WTC11 (cell line): ENCODE data around the gene IL18R1. TPM values are rescaled to one million over a fixed set of nuclear protein-coding genes. Genes with fewer than 3 reads are reported as not detected.

ENCODE experiments used
- ATAC-seq: fragments of 200-7000 bp; cut with Tn5 transposase; 2 replicates; pipeline ENCODE4 v1.10.0; 2021; ENCODE audit warnings: mild to moderate bottlenecking, moderate library complexity
- CTCF ChIA-PET: fragments of 300-600 bp; sonication (Branson Sonifier 250); formaldehyde crosslinking; loops from one replicate; lab custom pipeline; 2021; ENCODE audit warnings: antibody characterized with exemption; lab: Charles Lee
- POLR2A ChIA-PET: fragments of 350-600 bp; sonication (Branson Sonifier 250); formaldehyde crosslinking; loops from one replicate; lab custom pipeline; 2021; ENCODE audit warnings: antibody characterized with exemption; lab: Charles Lee
- DNase-seq: peaks from one replicate; pipeline ENCODE4 v3.0.0; 2021; ENCODE audit warnings: low spot score
- H3K27ac Mint-ChIP-seq: 2 replicates; pipeline ENCODE4 v1.8.0; 2021; ENCODE audit warnings: mixed read lengths
- H3K27me3 Mint-ChIP-seq: 2 replicates; pipeline ENCODE4 v1.8.0; 2021; ENCODE audit warnings: low read depth, mild to moderate bottlenecking, moderate library complexity, mixed read lengths
- H3K36me3 Mint-ChIP-seq: 2 replicates; pipeline ENCODE4 v1.8.0; 2021; ENCODE audit warnings: mixed read lengths
- H3K4me1 Mint-ChIP-seq: 2 replicates; pipeline ENCODE4 v1.8.0; 2022; ENCODE audit warnings: mixed read lengths
- H3K4me3 Mint-ChIP-seq: 2 replicates; pipeline ENCODE4 v1.8.0; 2021; ENCODE audit warnings: mild to moderate bottlenecking, moderate library complexity, mixed read lengths
- H3K9me3 Mint-ChIP-seq: 2 replicates; pipeline ENCODE4 v1.8.0; 2021; ENCODE audit warnings: mixed read lengths
- ESRRA ChIP-seq: sonication (generic); formaldehyde crosslinking; IDR thresholded peaks from 2 replicates; pipeline ENCODE4 v1.8.1; 2022; ENCODE audit warnings: mild to moderate bottlenecking, missing genetic modification reagents, borderline replicate concordance
- GRHL2 ChIP-seq: fragments of 250-450 bp; sonication (Bioruptor Pico); IDR thresholded peaks from 2 replicates; pipeline ENCODE4 v1.8.0; 2022; ENCODE audit warnings: mild to moderate bottlenecking, moderate library complexity; ENCODE audit not compliant: insufficient replicate concordance, severe bottlenecking
- NR1H2 ChIP-seq: sonication (generic); formaldehyde crosslinking; IDR thresholded peaks from 2 replicates; pipeline ENCODE4 v1.9.0; 2021; ENCODE audit warnings: mild to moderate bottlenecking, moderate library complexity, missing genetic modification reagents
- NR2C2 ChIP-seq: sonication (generic); formaldehyde crosslinking; IDR thresholded peaks from 2 replicates; pipeline ENCODE4 v1.8.0; 2022; ENCODE audit warnings: mild to moderate bottlenecking, missing genetic modification reagents
- OVOL2 ChIP-seq: fragments of 250-450 bp; sonication (Bioruptor Pico); IDR thresholded peaks from 2 replicates; pipeline ENCODE4 v1.9.0; 2021; ENCODE audit warnings: mild to moderate bottlenecking, borderline replicate concordance
- RORB ChIP-seq: fragments of 250-450 bp; sonication (Bioruptor Pico); IDR thresholded peaks from 2 replicates; pipeline ENCODE4 v1.9.0; 2021; ENCODE audit warnings: mild to moderate bottlenecking
- SP1 ChIP-seq: sonication (generic); formaldehyde crosslinking; conservative IDR thresholded peaks from 2 replicates; pipeline ENCODE4 v1.8.1; 2022; ENCODE audit warnings: missing genetic modification reagents
- TCF7 ChIP-seq: sonication (generic); formaldehyde crosslinking; IDR thresholded peaks from 2 replicates; pipeline ENCODE4 v1.8.0; 2022; ENCODE audit warnings: mild to moderate bottlenecking, low read depth, missing genetic modification reagents, moderate library complexity
- total RNA-seq: library from RNA; stranded (reverse); gene quantifications from 3 replicates; pipeline ENCODE4 v1.2.3, GENCODE V29; 2021
- TF ChIP-seq, protein P1 (sequence below): sonication (generic); formaldehyde crosslinking; IDR thresholded peaks from 2 replicates; pipeline ENCODE4 v1.8.1; 2023; ENCODE audit warnings: mild to moderate bottlenecking, moderate library complexity, missing genetic modification reagents
- TF ChIP-seq, protein P2 (sequence below): sonication (generic); formaldehyde crosslinking; IDR thresholded peaks from 2 replicates; pipeline ENCODE4 v1.8.1; 2022; ENCODE audit warnings: low read depth, mild to moderate bottlenecking, moderate library complexity, missing genetic modification reagents, borderline replicate concordance
- TF ChIP-seq, protein P3 (sequence below): sonication (generic); formaldehyde crosslinking; IDR thresholded peaks from 2 replicates; pipeline ENCODE4 v1.8.1; 2023; ENCODE audit warnings: mild to moderate bottlenecking, missing genetic modification reagents, moderate library complexity
- TF ChIP-seq, protein P4 (sequence below): fragments of 250-450 bp; sonication (Bioruptor Pico); IDR thresholded peaks from 2 replicates; pipeline ENCODE4 v1.8.0; 2021; ENCODE audit warnings: mild to moderate bottlenecking
- TF ChIP-seq, protein P5 (sequence below): sonication (generic); formaldehyde crosslinking; IDR thresholded peaks from 2 replicates; pipeline ENCODE4 v1.8.0; 2023; ENCODE audit warnings: missing genetic modification reagents, mild to moderate bottlenecking, borderline replicate concordance
- TF ChIP-seq, protein P6 (sequence below): sonication (generic); formaldehyde crosslinking; IDR thresholded peaks from 2 replicates; pipeline ENCODE4 v1.8.0; 2023; ENCODE audit warnings: mild to moderate bottlenecking, missing genetic modification reagents

Gene IL18R1
- total RNA-seq, 1 experiment from 2014 or later = not detected

GRCh38 chr2:102397209-102397608 is 41.6 kb downstream of the IL18R1 start (continued):
- TF ChIP-seq, protein P1, sequence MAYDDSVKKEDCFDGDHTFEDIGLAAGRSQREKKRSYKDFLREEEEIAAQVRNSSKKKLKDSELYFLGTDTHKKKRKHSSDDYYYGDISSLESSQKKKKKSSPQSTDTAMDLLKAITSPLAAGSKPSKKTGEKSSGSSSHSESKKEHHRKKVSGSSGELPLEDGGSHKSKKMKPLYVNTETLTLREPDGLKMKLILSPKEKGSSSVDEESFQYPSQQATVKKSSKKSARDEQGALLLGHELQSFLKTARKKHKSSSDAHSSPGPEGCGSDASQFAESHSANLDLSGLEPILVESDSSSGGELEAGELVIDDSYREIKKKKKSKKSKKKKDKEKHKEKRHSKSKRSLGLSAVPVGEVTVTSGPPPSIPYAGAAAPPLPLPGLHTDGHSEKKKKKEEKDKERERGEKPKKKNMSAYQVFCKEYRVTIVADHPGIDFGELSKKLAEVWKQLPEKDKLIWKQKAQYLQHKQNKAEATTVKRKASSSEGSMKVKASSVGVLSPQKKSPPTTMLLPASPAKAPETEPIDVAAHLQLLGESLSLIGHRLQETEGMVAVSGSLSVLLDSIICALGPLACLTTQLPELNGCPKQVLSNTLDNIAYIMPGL (CRISPR knock-in tag) = no peak
- TF ChIP-seq, protein P2, sequence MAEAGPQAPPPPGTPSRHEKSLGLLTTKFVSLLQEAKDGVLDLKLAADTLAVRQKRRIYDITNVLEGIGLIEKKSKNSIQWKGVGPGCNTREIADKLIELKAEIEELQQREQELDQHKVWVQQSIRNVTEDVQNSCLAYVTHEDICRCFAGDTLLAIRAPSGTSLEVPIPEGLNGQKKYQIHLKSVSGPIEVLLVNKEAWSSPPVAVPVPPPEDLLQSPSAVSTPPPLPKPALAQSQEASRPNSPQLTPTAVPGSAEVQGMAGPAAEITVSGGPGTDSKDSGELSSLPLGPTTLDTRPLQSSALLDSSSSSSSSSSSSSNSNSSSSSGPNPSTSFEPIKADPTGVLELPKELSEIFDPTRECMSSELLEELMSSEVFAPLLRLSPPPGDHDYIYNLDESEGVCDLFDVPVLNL = no peak
- TF ChIP-seq, protein P3, sequence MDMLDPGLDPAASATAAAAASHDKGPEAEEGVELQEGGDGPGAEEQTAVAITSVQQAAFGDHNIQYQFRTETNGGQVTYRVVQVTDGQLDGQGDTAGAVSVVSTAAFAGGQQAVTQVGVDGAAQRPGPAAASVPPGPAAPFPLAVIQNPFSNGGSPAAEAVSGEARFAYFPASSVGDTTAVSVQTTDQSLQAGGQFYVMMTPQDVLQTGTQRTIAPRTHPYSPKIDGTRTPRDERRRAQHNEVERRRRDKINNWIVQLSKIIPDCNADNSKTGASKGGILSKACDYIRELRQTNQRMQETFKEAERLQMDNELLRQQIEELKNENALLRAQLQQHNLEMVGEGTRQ (CRISPR knock-in tag) = no peak
- TF ChIP-seq ESRRA (CRISPR knock-in tag) = no peak

- ATAC-seq = no peak
- ChIA-PET CTCF (no interaction called here), POLR2A (no interaction called here)
- no peak overlapping the region for H3K27ac Mint-ChIP-seq
- no peaks in the 10 kb centered on the region for H3K4me1 Mint-ChIP-seq
- DNase-seq = no peak
- H3K9me3 Mint-ChIP-seq = no peaks in the 10 kb centered on the region
- TF ChIP-seq TCF7 (CRISPR knock-in tag) = no peak
- no peak overlapping the region for H3K4me3 Mint-ChIP-seq
- no peaks in the 10 kb centered on the region for H3K27me3 Mint-ChIP-seq
- no peaks in the 10 kb centered on the region for H3K36me3 Mint-ChIP-seq
These were observed 44.0 kb downstream of the IL18R1 start for GRCh38 chr2:102399499-102400141.

DNA sequence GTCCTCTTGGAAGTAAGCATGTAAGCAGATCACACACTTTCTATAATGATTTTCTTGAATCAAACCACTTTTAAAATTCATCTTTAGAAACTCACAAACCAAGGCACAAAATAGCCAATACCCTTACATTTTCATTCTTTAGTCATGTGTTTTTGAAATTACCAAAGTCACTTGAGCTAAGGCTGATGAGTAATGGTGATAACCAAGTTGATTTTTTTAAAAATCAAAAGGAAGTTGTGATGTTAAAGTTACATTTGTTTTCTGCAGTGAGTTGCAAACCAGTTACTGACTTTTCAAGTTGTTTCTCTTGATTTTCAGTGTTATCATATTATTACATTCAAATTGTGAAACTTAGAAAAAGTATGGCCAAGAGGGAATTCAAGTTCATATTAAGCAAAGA is 45.9 kb downstream of the IL18R1 start:
- POLR2A ChIA-PET = no interaction called here
- Mint-ChIP-seq H3K9me3 (no peaks in the 10 kb centered on the region), H3K27ac (no peak overlapping the region)

More for the DNA sequence above, 45.9 kb downstream of the IL18R1 start:
- Mint-ChIP-seq H3K4me1 (no peaks in the 10 kb centered on the region), H3K36me3 (no peaks in the 10 kb centered on the region), H3K27me3 (no peaks in the 10 kb centered on the region), H3K4me3 (no peak overlapping the region)
- CTCF ChIA-PET = no interaction called here
- TF ChIP-seq RORB (CRISPR knock-in tag) (no peak), SP1 (CRISPR knock-in tag) (no peak), NR2C2 (CRISPR knock-in tag) (no peak), NR1H2 (CRISPR knock-in tag) (no peak), OVOL2 (no peak), GRHL2 (CRISPR knock-in tag) (no peak)
- TF ChIP-seq, protein P4, sequence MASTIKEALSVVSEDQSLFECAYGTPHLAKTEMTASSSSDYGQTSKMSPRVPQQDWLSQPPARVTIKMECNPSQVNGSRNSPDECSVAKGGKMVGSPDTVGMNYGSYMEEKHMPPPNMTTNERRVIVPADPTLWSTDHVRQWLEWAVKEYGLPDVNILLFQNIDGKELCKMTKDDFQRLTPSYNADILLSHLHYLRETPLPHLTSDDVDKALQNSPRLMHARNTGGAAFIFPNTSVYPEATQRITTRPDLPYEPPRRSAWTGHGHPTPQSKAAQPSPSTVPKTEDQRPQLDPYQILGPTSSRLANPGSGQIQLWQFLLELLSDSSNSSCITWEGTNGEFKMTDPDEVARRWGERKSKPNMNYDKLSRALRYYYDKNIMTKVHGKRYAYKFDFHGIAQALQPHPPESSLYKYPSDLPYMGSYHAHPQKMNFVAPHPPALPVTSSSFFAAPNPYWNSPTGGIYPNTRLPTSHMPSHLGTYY (CRISPR knock-in tag) = no peak
- TF ChIP-seq, protein P5, sequence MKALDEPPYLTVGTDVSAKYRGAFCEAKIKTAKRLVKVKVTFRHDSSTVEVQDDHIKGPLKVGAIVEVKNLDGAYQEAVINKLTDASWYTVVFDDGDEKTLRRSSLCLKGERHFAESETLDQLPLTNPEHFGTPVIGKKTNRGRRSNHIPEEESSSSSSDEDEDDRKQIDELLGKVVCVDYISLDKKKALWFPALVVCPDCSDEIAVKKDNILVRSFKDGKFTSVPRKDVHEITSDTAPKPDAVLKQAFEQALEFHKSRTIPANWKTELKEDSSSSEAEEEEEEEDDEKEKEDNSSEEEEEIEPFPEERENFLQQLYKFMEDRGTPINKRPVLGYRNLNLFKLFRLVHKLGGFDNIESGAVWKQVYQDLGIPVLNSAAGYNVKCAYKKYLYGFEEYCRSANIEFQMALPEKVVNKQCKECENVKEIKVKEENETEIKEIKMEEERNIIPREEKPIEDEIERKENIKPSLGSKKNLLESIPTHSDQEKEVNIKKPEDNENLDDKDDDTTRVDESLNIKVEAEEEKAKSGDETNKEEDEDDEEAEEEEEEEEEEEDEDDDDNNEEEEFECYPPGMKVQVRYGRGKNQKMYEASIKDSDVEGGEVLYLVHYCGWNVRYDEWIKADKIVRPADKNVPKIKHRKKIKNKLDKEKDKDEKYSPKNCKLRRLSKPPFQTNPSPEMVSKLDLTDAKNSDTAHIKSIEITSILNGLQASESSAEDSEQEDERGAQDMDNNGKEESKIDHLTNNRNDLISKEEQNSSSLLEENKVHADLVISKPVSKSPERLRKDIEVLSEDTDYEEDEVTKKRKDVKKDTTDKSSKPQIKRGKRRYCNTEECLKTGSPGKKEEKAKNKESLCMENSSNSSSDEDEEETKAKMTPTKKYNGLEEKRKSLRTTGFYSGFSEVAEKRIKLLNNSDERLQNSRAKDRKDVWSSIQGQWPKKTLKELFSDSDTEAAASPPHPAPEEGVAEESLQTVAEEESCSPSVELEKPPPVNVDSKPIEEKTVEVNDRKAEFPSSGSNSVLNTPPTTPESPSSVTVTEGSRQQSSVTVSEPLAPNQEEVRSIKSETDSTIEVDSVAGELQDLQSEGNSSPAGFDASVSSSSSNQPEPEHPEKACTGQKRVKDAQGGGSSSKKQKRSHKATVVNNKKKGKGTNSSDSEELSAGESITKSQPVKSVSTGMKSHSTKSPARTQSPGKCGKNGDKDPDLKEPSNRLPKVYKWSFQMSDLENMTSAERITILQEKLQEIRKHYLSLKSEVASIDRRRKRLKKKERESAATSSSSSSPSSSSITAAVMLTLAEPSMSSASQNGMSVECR (CRISPR knock-in tag) = no peak
- TF ChIP-seq, protein P6, sequence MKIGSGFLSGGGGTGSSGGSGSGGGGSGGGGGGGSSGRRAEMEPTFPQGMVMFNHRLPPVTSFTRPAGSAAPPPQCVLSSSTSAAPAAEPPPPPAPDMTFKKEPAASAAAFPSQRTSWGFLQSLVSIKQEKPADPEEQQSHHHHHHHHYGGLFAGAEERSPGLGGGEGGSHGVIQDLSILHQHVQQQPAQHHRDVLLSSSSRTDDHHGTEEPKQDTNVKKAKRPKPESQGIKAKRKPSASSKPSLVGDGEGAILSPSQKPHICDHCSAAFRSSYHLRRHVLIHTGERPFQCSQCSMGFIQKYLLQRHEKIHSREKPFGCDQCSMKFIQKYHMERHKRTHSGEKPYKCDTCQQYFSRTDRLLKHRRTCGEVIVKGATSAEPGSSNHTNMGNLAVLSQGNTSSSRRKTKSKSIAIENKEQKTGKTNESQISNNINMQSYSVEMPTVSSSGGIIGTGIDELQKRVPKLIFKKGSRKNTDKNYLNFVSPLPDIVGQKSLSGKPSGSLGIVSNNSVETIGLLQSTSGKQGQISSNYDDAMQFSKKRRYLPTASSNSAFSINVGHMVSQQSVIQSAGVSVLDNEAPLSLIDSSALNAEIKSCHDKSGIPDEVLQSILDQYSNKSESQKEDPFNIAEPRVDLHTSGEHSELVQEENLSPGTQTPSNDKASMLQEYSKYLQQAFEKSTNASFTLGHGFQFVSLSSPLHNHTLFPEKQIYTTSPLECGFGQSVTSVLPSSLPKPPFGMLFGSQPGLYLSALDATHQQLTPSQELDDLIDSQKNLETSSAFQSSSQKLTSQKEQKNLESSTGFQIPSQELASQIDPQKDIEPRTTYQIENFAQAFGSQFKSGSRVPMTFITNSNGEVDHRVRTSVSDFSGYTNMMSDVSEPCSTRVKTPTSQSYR (CRISPR knock-in tag) = no peak
- TF ChIP-seq, protein P2 = no peak
- no peak for ATAC-seq
- no peak for DNase-seq
